ENCODE results near the gene CACNA1A.
A peak's percentile ranks its signal among the peaks of the same experiment; 100 is the strongest.

DNA sequence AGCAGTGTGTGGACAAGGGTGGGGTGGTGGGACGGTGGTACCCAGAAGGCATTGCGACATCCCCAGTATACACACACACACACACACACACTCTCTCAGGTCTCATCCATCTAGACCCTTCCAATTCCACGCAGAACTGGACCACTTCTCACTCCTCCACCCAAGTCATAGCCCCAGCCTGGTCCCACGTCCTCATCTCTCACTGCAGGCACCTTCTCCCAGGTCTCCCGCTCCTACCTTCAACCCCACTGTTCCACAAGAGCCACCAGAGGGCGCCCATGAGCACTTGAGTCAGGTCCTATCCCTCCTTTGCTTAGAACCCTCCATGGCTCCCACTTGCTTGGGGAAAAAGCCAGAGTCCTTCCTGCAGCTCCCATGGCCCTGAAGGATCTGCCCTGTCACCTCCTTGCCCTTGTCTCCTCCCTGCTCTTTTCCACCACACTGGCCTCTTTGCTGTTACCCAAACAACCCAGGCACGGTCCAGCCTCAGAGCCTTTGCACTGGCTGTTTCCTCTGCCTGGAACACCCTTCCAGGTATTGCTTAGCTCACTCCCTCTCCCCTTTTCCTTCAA, 293.4 kb downstream of the CACNA1A start:
- no peak for TF ChIP-seq POLR2A (IDR thresholded peaks at IDR 0.05)
- TF ChIP-seq, protein P1, sequence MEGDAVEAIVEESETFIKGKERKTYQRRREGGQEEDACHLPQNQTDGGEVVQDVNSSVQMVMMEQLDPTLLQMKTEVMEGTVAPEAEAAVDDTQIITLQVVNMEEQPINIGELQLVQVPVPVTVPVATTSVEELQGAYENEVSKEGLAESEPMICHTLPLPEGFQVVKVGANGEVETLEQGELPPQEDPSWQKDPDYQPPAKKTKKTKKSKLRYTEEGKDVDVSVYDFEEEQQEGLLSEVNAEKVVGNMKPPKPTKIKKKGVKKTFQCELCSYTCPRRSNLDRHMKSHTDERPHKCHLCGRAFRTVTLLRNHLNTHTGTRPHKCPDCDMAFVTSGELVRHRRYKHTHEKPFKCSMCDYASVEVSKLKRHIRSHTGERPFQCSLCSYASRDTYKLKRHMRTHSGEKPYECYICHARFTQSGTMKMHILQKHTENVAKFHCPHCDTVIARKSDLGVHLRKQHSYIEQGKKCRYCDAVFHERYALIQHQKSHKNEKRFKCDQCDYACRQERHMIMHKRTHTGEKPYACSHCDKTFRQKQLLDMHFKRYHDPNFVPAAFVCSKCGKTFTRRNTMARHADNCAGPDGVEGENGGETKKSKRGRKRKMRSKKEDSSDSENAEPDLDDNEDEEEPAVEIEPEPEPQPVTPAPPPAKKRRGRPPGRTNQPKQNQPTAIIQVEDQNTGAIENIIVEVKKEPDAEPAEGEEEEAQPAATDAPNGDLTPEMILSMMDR (IDR thresholded peaks at IDR 0.05), result peak; percentile 37 to 57 (median 52)
